Uterus (tissue), 4 donors: Measurements from ENCODE around the gene MT1F. TPM values are rescaled to one million over a fixed set of nuclear protein-coding genes. Genes with fewer than 3 reads are reported as not detected.
"Not testable (repeated sequence)": the region's sequence is repeated elsewhere in the genome, so short reads cannot be mapped to it uniquely, and the experiment has no call there.

Experiments used
- DNase-seq, 2 donors: peaks; one replicate each; pipeline ENCODE4 v3.0.0-alpha.2; 2019 to 2020
- H3K27ac ChIP-seq, 2 donors: fragments of 200-600 bp; sonication (generic); 1 replicate in 1 of 2; 2 replicates in 1 of 2; pipeline ENCODE4 v1.5.1; 2016 to 2018
- H3K27me3 ChIP-seq, 2 donors: fragments of 200-600 bp; sonication (generic); one replicate each; pipeline ENCODE4 v1.5.1; 2018 to 2019; ENCODE audit warnings: control low read depth in 1 of 2
- H3K36me3 ChIP-seq, 2 donors: fragments of 200-600 bp; sonication (generic); one replicate each; pipeline ENCODE4 v1.5.1; 2019; ENCODE audit warnings: control low read depth in 1 of 2
- H3K4me1 ChIP-seq, 2 donors: fragments of 200-600 bp; sonication (generic); one replicate each; pipeline ENCODE4 v1.5.1; 2018 to 2019; ENCODE audit warnings: control low read depth in 1 of 2
- H3K4me3 ChIP-seq, 2 donors: fragments of 200-600 bp; sonication (generic); 1 replicate in 1 of 2; 2 replicates in 1 of 2; pipeline ENCODE4 v1.5.1; 2018 to 2019; ENCODE audit warnings: mild to moderate bottlenecking in 1 of 2
- H3K9me3 ChIP-seq, 2 donors: fragments of 200-600 bp; sonication (generic); one replicate each; pipeline ENCODE4 v1.5.1; 2019; ENCODE audit warnings: control low read depth in 1 of 2
- POLR2A ChIP-seq, 2 donors: fragments of 450-650 bp; IDR thresholded peaks; one replicate each; pipeline ENCODE4 v1.6.1; 2016; ENCODE audit warnings: antibody characterized with exemption in 2 of 2, mild to moderate bottlenecking in 1 of 2, moderate library complexity in 1 of 2
- intact Hi-C: fragments of 100-400 bp; cut with DNase I; formaldehyde crosslinking; loops from one replicate; pipeline ENCODE4 v1.15.1; 2023; ENCODE audit warnings: low total_unique reads
- total RNA-seq, 4 donors: library from RNA; depleted of rRNA in 3 of 4; stranded (reverse); fragments of >200 nt in 3 of 4; gene quantifications; one replicate each; pipeline versions ENCODE4 v1.1.0 to v1.2.4, GENCODE V29; 2014 to 2023
- TF ChIP-seq, protein P1 (sequence below), 4 experiments: fragments of 200-600 bp in 2 of 4; fragments of 450-650 bp in 2 of 4; sonication (generic) in 2 of 4; IDR thresholded peaks; one replicate each; pipeline ENCODE4 v1.5.1; 2016 to 2019; ENCODE audit warnings: antibody characterized with exemption in 4 of 4, mild to moderate bottlenecking in 2 of 4, moderate library complexity in 1 of 4
- donor health status: DM: yes; HTN: yes; CAD: no.

The MT1F gene
- total RNA-seq, 4 donors from 2014 or later, result 2.1 TPM; not detected in 3

DNA sequence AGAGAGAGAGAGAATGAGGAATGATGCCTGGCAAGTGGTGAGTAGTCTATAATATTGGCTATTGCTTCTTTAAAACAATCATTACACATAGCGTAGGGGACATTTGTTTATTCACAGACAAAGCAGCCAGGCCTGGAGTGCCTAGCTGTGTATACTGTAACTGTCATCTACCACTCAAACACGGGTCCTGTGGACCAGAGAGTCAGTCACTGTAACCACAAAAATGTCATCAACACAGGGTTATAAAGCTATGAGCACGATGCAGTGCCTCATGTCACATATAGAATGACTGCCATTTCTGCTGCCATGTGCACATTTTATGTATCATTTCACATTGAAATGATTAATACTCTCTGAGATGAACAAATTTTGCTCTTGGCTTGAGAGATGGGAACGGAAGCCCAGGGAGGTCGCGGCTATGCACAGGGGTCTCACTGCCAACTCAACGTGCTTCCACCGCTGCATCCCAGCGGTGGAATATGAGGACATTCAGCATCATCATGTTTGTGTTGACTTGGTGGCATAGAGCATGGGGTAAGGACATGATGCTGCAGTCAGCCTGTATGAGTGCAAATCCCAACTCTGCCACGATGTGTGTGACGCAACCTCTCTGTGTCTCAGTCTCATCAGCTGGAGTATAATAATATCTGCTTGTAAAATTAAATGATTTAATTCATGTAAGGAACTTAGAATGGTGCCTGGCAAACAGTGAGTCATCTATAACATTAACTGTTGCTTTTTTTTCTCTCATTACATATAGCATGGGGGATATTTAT lies 15.2 kb downstream of the MT1F start:
- DNase-seq, result no peak
- H3K36me3 ChIP-seq, result no peaks in the 10 kb centered on the region
- H3K4me1 ChIP-seq, result no peaks in the 10 kb centered on the region
- no peak for TF ChIP-seq POLR2A (IDR thresholded peaks at IDR 0.05)
- TF ChIP-seq, protein P1, sequence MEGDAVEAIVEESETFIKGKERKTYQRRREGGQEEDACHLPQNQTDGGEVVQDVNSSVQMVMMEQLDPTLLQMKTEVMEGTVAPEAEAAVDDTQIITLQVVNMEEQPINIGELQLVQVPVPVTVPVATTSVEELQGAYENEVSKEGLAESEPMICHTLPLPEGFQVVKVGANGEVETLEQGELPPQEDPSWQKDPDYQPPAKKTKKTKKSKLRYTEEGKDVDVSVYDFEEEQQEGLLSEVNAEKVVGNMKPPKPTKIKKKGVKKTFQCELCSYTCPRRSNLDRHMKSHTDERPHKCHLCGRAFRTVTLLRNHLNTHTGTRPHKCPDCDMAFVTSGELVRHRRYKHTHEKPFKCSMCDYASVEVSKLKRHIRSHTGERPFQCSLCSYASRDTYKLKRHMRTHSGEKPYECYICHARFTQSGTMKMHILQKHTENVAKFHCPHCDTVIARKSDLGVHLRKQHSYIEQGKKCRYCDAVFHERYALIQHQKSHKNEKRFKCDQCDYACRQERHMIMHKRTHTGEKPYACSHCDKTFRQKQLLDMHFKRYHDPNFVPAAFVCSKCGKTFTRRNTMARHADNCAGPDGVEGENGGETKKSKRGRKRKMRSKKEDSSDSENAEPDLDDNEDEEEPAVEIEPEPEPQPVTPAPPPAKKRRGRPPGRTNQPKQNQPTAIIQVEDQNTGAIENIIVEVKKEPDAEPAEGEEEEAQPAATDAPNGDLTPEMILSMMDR (IDR thresholded peaks at IDR 0.05), result no peak
- no peak overlapping the region for H3K4me3 ChIP-seq
- H3K27me3 ChIP-seq, result peaks cover 3 to 11% of the 10 kb centered on the region in 2 donors
- no peak overlapping the region for H3K27ac ChIP-seq
- intact Hi-C loops, result no loop called here
- H3K9me3 ChIP-seq, result no peaks in the 10 kb centered on the region

DNA sequence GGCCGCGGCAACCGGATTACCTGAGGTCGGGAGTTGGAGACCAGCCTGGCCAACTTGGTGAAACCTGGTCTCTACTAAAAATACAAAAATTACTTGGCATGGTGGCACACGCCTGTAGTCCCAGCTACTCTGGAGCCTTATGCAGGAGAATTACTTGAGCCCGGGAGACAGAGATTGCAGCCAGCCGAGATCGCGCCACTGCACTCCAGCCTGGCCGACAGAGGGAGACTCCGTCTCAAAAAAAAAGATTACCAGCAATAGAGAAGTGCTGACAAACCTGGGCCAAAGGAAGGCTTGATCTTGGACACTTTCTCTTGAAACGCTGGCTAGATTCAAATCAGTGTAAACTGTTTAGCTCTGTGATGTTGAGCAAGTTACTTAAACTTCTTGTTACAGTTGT lies 16.2 kb downstream of the MT1F start:
- no peak overlapping the region for H3K27ac ChIP-seq
- H3K27me3 ChIP-seq, result peaks cover 3 to 11% of the 10 kb centered on the region in 2 donors
- DNase-seq, result peak in 1 of 2 donors; percentile 27
- H3K4me1 ChIP-seq, result no peaks in the 10 kb centered on the region
- TF ChIP-seq, protein P1 (IDR thresholded peaks at IDR 0.05), result peak; percentile 34 to 55 (median 50)
- no peak for TF ChIP-seq POLR2A (IDR thresholded peaks at IDR 0.05)
- no peaks in the 10 kb centered on the region for H3K36me3 ChIP-seq
- H3K9me3 ChIP-seq, result no peaks in the 10 kb centered on the region
- intact Hi-C loops, result no loop called here
- H3K4me3 ChIP-seq, result no peak overlapping the region

DNA sequence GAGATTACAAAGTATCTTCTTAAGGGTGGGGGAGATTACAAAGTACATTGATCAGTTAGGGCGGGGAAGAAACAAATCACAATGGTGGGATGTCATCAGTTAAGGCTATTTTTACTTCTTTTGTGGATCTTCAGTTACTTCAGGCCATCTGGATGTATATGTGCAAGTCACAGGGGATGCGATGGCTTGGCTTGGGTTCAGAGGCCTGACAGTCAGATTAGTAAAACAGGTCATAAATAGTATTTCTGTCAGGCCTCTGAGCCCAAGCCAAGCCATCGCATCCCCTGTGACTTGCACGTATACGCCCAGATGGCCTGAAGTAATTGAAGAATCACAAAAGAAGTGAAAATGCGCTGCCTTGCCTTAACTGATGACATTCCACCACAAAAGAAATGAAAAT lies 16.8 kb downstream of the MT1F start:
- intact Hi-C loops, H3K27ac ChIP-seq, H3K36me3 ChIP-seq, H3K4me3 ChIP-seq, DNase-seq, H3K27me3 ChIP-seq, H3K9me3 ChIP-seq, H3K4me1 ChIP-seq: not testable (repeated sequence)

DNA sequence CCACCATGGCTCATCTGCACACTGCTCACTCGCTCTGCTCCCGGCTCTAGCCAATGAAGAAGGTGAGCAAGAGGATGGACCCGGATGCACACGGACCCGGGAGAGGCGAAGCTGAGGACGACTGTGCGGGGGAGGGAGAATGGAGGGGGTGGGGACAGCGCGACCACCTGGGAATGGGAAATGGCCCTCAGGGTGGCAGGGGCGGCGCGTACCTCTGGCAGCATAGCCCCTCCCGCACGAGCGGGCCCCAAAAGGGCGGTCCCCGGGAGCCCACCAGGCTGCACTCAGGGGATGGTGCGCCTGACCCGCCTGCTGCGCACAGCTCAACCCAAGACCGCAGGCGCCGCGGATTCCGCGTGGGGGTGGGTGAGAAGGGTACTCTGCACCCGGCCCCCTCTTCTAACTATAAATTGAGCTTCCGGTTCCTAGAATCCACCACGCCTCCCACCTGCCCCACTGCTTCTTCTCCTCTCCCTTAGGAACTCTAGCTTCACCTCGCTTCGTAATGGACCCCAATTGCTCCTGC lies 18.0 kb downstream of the MT1F start:
- DNase-seq, result no peak
- no peaks in the 10 kb centered on the region for H3K4me1 ChIP-seq
- H3K9me3 ChIP-seq, result no peaks in the 10 kb centered on the region
- H3K27me3 ChIP-seq, result peaks cover 3 to 6% of the 10 kb centered on the region in 2 donors
- no peak overlapping the region for H3K4me3 ChIP-seq
- H3K27ac ChIP-seq, result no peak overlapping the region
- TF ChIP-seq POLR2A (IDR thresholded peaks at IDR 0.05), result no peak
- TF ChIP-seq, protein P1 (IDR thresholded peaks at IDR 0.05), result no peak
- intact Hi-C loops, result no loop called here
- H3K36me3 ChIP-seq, result no peaks in the 10 kb centered on the region

DNA sequence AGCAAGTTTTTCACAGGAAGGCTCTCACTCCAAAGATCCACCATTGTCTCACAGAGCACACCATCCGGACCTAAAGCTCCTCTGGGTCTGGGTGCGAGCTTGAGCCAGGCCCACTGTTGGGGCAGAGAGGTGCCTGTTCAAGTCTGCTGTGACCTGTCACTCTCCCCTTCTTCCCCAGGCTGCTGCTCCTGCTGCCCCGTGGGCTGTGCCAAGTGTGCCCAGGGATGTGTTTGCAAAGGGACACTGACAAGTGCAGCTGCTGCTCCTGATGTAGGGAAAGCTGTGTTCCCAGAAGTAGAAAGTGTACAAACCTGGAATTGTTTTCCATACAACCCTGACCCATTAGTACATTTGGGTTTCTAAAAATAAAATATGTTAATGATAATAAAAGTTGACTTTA lies 19.7 kb downstream of the MT1F start:
- no peaks in the 10 kb centered on the region for H3K36me3 ChIP-seq
- TF ChIP-seq, protein P1 (IDR thresholded peaks at IDR 0.05), result no peak
- no peak for TF ChIP-seq POLR2A (IDR thresholded peaks at IDR 0.05)
- no peaks in the 10 kb centered on the region for H3K4me1 ChIP-seq
- H3K9me3 ChIP-seq, result no peaks in the 10 kb centered on the region
- H3K27ac ChIP-seq, result no peak overlapping the region
- peaks cover 3 to 6% of the 10 kb centered on the region in 2 donors for H3K27me3 ChIP-seq
- no peak overlapping the region for H3K4me3 ChIP-seq
- no peak for DNase-seq
- intact Hi-C loops, result no loop called here
